Activated CD8-positive, alpha-beta memory T cell treated with anti-CD3 and anti-CD28 coated beads, Interleukin-2, amount 50 U/mL, for 1 hour (primary cell): ENCODE results near the gene CLOCK.

Experiments used
- DNase-seq: peaks from one replicate; pipeline ENCODE4 v3.0.0-alpha.2; 2020; ENCODE audit errors: extremely low read depth

Gene CLOCK

DNA sequence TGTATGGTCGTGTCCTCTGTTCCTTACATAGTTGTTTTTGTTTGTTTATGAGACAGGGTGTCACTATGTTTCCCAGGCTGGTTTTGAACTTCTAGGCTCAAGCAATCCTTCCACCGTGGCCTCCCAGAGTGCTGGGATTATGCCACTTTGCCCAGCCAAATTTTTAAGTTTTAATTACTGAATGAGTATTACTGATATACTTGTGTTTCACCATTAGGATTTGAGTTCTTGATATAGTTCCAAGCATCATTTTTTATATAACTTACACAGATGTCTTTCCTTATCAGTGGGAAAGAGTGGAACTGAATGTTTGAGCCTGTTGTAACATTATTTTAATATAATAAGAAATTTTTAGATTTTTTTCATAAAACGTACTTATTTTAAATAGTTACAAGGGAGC lies 130.5 kb downstream of the CLOCK start:
- no peak for DNase-seq

GRCh38 chr4:55411621-55412020 lies 135.1 kb downstream of the CLOCK start:
- no peak for DNase-seq

DNA sequence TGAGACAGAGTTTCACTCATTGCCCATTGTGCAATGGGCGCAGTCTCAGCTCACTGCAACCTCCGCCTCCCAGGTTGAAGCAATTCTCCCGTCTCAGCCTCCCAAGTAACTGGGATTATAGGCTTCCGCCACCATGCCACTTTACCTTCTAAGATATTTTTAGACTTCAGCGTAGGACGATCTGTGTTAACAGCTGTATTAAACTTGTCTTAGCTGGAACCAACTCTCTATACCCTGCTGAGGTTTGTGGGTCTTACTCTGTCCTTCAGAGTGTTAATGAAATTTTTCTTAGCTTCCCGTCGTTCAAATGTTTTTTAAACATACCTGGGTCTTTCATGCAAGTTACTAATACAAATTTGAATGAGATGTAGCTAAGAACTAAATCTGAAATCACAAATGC lies 136.3 kb downstream of the CLOCK start:
- DNase-seq = no peak

- DNase-seq = no peak
These were observed 137.1 kb downstream of the CLOCK start for GRCh38 chr4:55409468-55410171.

- DNase-seq = no peak
These were observed 138.9 kb downstream of the CLOCK start for GRCh38 chr4:55407764-55408163.

GRCh38 chr4:55407119-55407518 lies 139.6 kb downstream of the CLOCK start:
- no peak for DNase-seq

DNA sequence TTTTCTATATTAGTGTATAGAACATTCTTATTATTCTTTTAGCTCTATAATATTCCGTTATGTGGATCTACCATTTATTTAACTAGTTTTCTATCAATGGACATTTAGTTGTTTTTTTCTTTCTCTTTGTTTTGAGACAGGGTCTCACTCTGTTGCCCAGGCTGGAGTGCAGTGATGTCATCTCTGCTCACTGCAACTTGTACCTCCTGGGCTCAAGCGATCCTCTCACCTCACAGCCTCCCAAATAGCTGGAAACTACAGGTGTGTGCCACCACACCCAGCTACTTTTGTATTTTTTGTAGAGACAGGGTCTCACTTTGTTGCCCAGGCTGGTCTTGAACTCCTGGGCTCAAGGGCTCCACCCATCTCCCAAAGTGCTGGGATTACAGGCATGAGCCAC lies 140.2 kb downstream of the CLOCK start:
- DNase-seq = no peak

DNA sequence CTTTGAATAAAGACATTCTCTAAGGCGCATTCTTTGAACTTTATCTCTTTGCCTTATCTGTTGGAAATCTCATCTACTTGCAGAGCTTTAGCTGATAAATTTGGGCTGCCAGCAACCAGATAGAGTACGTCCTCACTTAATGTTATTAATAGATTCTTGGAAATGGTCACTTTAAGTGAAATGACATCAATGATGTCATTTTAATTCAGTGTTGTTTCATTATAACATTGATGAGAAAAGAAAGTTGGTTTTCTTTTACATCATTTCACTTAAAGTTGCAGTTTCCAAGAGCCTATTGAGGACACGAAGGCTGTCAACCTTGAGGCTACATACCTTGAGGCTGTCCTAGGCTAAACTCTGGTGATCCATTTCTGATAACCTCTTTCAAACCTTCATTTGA lies 141.6 kb downstream of the CLOCK start:
- no peak for DNase-seq

GRCh38 chr4:55399581-55399980 lies 147.1 kb downstream of the CLOCK start:
- no peak for DNase-seq

GRCh38 chr4:55398966-55399365 lies 147.7 kb downstream of the CLOCK start:
- no peak for DNase-seq

GRCh38 chr4:55398461-55398860 lies 148.2 kb downstream of the CLOCK start:
- DNase-seq = no peak

- DNase-seq = no peak
These were observed 149.0 kb downstream of the CLOCK start for GRCh38 chr4:55397520-55398321.

- DNase-seq = no peak
These were observed 149.6 kb downstream of the CLOCK start for GRCh38 chr4:55397126-55397436.

GRCh38 chr4:55396308-55397125 lies 150.2 kb downstream of the CLOCK start:
- no peak for DNase-seq

- peak; percentile 55 for DNase-seq
These were observed 151.0 kb downstream of the CLOCK start, which contains the start of gene TMEM165 for GRCh38 chr4:55395529-55396307. Gene TMEM165, plus strand, starts transcription at chr4:55395957. Its CDS starts 233 bp downstream, at chr4:55396190.

- DNase-seq = no peak
These were observed 151.5 kb downstream of the CLOCK start for GRCh38 chr4:55395218-55395528.

DNA sequence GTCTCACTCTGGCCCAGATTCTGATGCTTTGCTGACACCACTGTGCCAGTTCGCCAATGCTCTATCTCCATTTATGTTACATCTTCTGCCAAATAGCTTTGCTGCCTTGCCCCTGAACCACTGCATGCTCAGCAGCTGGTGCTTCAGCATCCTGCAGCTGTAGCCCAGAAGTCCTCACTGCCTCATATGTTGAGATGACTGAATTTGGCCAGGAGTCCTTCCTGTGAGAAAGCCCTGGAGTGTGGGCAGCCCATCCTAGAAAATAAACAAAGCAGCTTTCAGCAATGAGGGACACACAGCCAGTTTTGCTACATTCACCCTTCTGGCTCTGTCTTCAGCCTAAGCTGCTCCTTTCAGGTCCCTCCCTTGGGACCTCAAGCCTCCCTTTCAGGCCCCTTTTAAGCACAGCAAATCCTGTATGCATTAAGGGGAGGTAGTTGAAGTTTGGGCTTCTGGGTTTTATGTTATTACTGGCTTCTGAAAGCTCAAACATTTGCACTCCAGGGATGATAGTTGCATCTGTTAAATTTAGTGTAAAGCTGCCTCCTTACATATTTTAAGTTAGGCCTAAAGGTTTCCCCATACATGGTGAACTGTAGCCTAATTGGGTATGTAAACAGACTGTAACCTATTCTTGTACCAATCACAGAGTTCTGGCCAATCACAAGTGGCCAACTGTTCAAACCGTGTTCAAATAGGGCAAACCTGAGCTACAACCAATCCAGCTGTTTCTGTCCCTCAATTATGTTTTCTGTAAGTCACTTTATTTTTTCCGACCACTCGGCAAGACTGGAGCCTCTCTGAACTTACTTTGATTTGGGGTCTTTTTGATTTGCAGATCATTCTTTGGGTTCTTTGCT lies 153.0 kb downstream of the CLOCK start:
- DNase-seq = no peak

- DNase-seq = no peak
These were observed 159.9 kb downstream of the CLOCK start for GRCh38 chr4:55386840-55387239.

- DNase-seq = no peak
These were observed 160.6 kb downstream of the CLOCK start for GRCh38 chr4:55386073-55386472.

GRCh38 chr4:55385201-55385649 lies 161.5 kb downstream of the CLOCK start:
- DNase-seq = no peak

GRCh38 chr4:55382488-55383003 lies 164.2 kb downstream of the CLOCK start:
- DNase-seq = no peak
